Measurements from ENCODE around the gene AK5. TPM values are rescaled to one million over a fixed set of nuclear protein-coding genes. Genes with fewer than 3 reads are reported as not detected.

AK5 gene
- total RNA-seq, 2 donors from 2014 or later: 0.46 to 2.8 TPM

DNA sequence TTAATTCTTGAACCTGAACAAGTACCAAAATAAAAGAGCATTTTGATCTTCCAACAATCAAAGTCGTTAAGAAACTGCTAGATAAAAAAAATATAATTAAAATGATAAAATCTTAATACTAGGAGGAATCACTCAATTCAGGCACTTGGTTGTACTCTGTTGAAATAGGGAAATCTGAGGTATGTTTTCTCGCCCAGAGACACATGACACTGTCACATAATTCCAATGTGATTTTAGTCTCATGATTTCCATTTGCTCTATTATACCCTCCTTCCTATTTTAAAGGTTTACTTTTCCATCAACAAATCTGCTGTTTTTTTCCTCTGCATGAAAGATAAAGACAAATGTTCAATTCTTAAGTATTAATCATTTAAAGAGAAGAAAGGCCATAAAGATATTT lies 303.1 kb downstream of the AK5 start:
- no peaks in the 10 kb centered on the region for H3K9me3 ChIP-seq (ENCODE audit: control insufficient read depth, low read length)
- H3K36me3 Mint-ChIP-seq (ENCODE audit: low read depth): peaks cover 35% of the 10 kb centered on the region
- no peaks in the 10 kb centered on the region for H3K4me1 ChIP-seq (ENCODE audit: control insufficient read depth, insufficient read depth, low read length)
- no peaks in the 10 kb centered on the region for H3K9me3 Mint-ChIP-seq
- H3K36me3 ChIP-seq (ENCODE audit: control insufficient read depth, insufficient read depth, low read length): peaks cover 24% of the 10 kb centered on the region
- 83 to 96% methylated on average over 1 of the region's 2 CpGs for WGBS, 2 experiments (ENCODE audit: insufficient coverage in 1 of 2, insufficient read length in 1 of 2)
- H3K27ac Mint-ChIP-seq: no peak overlapping the region
- no peaks in the 10 kb centered on the region for H3K27me3 Mint-ChIP-seq (ENCODE audit: insufficient read depth)
- H3K27me3 ChIP-seq (ENCODE audit: control insufficient read depth, insufficient read depth, low read length, poor library complexity, severe bottlenecking): no peaks in the 10 kb centered on the region
- TF ChIP-seq, protein P1, sequence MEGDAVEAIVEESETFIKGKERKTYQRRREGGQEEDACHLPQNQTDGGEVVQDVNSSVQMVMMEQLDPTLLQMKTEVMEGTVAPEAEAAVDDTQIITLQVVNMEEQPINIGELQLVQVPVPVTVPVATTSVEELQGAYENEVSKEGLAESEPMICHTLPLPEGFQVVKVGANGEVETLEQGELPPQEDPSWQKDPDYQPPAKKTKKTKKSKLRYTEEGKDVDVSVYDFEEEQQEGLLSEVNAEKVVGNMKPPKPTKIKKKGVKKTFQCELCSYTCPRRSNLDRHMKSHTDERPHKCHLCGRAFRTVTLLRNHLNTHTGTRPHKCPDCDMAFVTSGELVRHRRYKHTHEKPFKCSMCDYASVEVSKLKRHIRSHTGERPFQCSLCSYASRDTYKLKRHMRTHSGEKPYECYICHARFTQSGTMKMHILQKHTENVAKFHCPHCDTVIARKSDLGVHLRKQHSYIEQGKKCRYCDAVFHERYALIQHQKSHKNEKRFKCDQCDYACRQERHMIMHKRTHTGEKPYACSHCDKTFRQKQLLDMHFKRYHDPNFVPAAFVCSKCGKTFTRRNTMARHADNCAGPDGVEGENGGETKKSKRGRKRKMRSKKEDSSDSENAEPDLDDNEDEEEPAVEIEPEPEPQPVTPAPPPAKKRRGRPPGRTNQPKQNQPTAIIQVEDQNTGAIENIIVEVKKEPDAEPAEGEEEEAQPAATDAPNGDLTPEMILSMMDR (conservative IDR thresholded peaks at IDR 0.05): no peak
- H3K4me3 ChIP-seq (ENCODE audit: low read length): no peak overlapping the region
- H3K4me1 Mint-ChIP-seq: no peaks in the 10 kb centered on the region
- H3K27ac ChIP-seq (ENCODE audit: low read depth, low read length): no peak overlapping the region
- no peak for DNase-seq
- H3K9ac ChIP-seq (ENCODE audit: extremely low read depth, low read length, poor library complexity, severe bottlenecking): no peak overlapping the region
- H3K4me3 Mint-ChIP-seq: no peak overlapping the region

- DNase-seq: no peak
- H3K27me3 Mint-ChIP-seq (ENCODE audit: insufficient read depth): no peaks in the 10 kb centered on the region
- Histone ChIP-seq H3K27ac (ENCODE audit: low read depth, low read length) (no peak overlapping the region), H3K27me3 (ENCODE audit: control insufficient read depth, insufficient read depth, low read length, poor library complexity, severe bottlenecking) (no peaks in the 10 kb centered on the region), H3K36me3 (ENCODE audit: control insufficient read depth, insufficient read depth, low read length) (peaks cover 15% of the 10 kb centered on the region), H3K9me3 (ENCODE audit: control insufficient read depth, low read length) (no peaks in the 10 kb centered on the region), H3K9ac (ENCODE audit: extremely low read depth, low read length, poor library complexity, severe bottlenecking) (no peak overlapping the region), H3K4me1 (ENCODE audit: control insufficient read depth, insufficient read depth, low read length) (no peaks in the 10 kb centered on the region), H3K4me3 (ENCODE audit: low read length) (no peak overlapping the region)
- H3K4me1 Mint-ChIP-seq: no peaks in the 10 kb centered on the region
- no peaks in the 10 kb centered on the region for H3K9me3 Mint-ChIP-seq
- TF ChIP-seq, protein P1 (conservative IDR thresholded peaks at IDR 0.05): no peak
- H3K27ac Mint-ChIP-seq: peak overlapping the region; percentile 26
- WGBS, 2 experiments (ENCODE audit: insufficient coverage in 1 of 2, insufficient read length in 1 of 2): 100% methylated on average over 2 of the region's 2 CpGs
- H3K4me3 Mint-ChIP-seq: no peak overlapping the region
- peaks cover 27% of the 10 kb centered on the region for H3K36me3 Mint-ChIP-seq (ENCODE audit: low read depth)
Observed at GRCh38 chr1:77585610-77586314, 303.9 kb downstream of the AK5 start.

DNA sequence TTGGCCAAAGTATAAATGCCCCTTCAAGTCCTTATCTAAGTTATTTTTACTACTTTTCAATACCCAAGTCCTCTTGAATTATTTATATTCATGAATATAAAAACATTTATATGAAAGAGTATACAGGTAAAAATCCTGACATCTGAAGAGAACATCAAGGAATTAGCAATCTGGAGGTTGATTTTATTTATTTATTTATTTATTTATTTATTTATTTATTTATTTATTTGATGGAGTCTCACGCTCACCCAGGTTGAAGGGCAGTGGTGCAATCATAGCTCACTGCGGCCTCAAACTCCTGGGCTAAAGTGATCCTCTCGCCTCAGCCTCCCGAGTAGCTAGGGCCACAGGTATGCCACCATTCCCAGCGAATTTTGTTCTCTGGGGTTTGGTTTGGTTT lies 307.4 kb downstream of the AK5 start:
- Histone ChIP-seq H3K27me3 (ENCODE audit: control insufficient read depth, insufficient read depth, low read length, poor library complexity, severe bottlenecking) (no peaks in the 10 kb centered on the region), H3K9me3 (ENCODE audit: control insufficient read depth, low read length) (no peaks in the 10 kb centered on the region), H3K4me3 (ENCODE audit: low read length) (no peak overlapping the region), H3K27ac (ENCODE audit: low read depth, low read length) (no peak overlapping the region), H3K9ac (ENCODE audit: extremely low read depth, low read length, poor library complexity, severe bottlenecking) (no peak overlapping the region), H3K4me1 (ENCODE audit: control insufficient read depth, insufficient read depth, low read length) (no peaks in the 10 kb centered on the region), H3K36me3 (ENCODE audit: control insufficient read depth, insufficient read depth, low read length) (no peaks in the 10 kb centered on the region)
- Mint-ChIP-seq H3K4me3 (no peak overlapping the region), H3K4me1 (no peaks in the 10 kb centered on the region), H3K27ac (no peak overlapping the region), H3K9me3 (no peaks in the 10 kb centered on the region), H3K27me3 (ENCODE audit: insufficient read depth) (no peaks in the 10 kb centered on the region), H3K36me3 (ENCODE audit: low read depth) (peaks cover 19% of the 10 kb centered on the region)
- TF ChIP-seq, protein P1 (conservative IDR thresholded peaks at IDR 0.05): no peak
- DNase-seq: no peak
- WGBS, 2 experiments (ENCODE audit: insufficient coverage in 1 of 2, insufficient read length in 1 of 2): 98 to 100% methylated on average over 3 to 5 of the region's 5 CpGs

All from endodermal cell (in vitro differentiated cells).